ENCODE results near the gene PROCA1. TPM values are rescaled to one million over a fixed set of nuclear protein-coding genes. Genes with fewer than 3 reads are reported as not detected.

PROCA1 gene
- polyA plus RNA-seq, 1 experiment = 0.71 TPM

- no peak for TF ChIP-seq CTCF (IDR thresholded peaks at IDR 0.05; ENCODE audit: insufficient read depth, low read depth, low read length)
- ChIA-PET POLR2A (no interaction called here), CTCF (interaction anchor here (2.3 kb wide), 1 partner anchor 22 kb away, joined by 8 read pairs; the partner anchor contains the start of gene TLCD1)
- Histone ChIP-seq H3K36me3 (ENCODE audit: control insufficient read depth, insufficient read depth, low read length) (peaks cover 28% of the 10 kb centered on the region), H3K27me3 (ENCODE audit: control insufficient read depth, insufficient read depth, low read length) (no peaks in the 10 kb centered on the region), H3K4me3 (ENCODE audit: low read depth, low read length) (no peak overlapping the region)
- no peak for DNase-seq (ENCODE audit: low read depth)
Observed at GRCh38 chr17:28704219-28704858, 7.3 kb downstream of the PROCA1 start.

DNA sequence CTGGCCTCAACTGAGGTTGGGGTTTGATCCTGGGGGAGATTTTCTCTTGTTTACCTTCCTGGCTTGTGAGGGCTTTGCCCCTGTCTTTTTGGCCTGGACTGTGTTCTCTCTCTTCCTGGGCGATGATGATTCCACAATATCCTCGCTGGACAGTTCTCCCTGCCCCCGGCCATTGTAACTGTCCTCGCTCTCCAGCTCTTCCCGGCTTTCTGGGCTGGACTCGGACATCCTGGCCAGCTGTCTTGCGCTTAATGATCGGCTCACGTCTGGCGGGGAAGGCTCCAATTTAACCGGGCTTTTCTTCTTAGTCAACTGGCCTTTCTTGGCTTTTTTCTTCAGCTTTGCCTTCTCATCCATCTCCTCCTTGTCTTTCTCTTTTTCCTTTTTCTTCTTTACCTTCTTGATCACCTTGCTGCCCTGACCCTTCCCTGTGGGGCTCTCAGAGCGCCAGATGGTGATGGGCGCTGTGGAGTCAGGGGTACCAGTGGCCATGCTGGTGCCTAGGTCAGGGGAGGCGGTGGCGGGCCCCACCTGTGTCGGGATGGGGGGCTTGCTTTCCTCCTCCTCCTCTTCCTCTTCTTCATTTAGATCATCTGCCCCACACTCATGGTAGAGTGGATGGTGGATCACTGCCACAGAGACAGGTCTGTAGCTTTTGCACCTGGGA lies 8.0 kb downstream of the PROCA1 start:
- no peaks in the 10 kb centered on the region for H3K27me3 ChIP-seq (ENCODE audit: control insufficient read depth, insufficient read depth, low read length)
- peaks cover 34% of the 10 kb centered on the region for H3K36me3 ChIP-seq (ENCODE audit: control insufficient read depth, insufficient read depth, low read length)
- TF ChIP-seq CTCF (IDR thresholded peaks at IDR 0.05; ENCODE audit: insufficient read depth, low read depth, low read length) = no peak
- DNase-seq (ENCODE audit: low read depth) = no peak
- ChIA-PET POLR2A (no interaction called here), CTCF (no interaction called here)
- no peak overlapping the region for H3K4me3 ChIP-seq (ENCODE audit: low read depth, low read length)

DNA sequence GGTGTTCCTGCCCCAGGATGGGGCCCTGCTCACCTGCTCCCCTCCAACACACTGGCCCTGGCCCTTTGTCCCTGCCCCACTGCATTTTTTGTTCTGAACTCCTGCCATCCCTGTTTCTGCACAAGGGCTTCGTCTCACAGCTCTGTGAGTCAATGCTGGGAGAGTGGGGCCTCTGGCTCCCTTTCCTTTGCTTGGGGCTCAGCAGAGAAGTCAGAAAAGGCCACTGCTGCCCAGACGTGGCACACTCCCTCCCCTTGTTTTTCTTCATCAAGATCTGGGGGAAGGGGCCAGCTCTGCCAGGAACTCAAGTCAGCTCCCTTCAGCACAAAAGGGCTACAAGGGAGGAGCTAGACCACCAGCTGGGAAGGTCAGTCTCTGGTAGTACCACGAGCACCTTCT lies 8.9 kb downstream of the PROCA1 start:
- no peaks in the 10 kb centered on the region for H3K27me3 ChIP-seq (ENCODE audit: control insufficient read depth, insufficient read depth, low read length)
- H3K4me3 ChIP-seq (ENCODE audit: low read depth, low read length) = no peak overlapping the region
- ChIA-PET CTCF (interaction anchor here (1.1 to 1.9 kb wide), 2 partner anchors 9 to 24 kb away, joined by 4 to 5 read pairs; partner anchors contain the start of gene PROCA1), POLR2A (no interaction called here)
- no peak for TF ChIP-seq CTCF (IDR thresholded peaks at IDR 0.05; ENCODE audit: insufficient read depth, low read depth, low read length)
- peaks cover 41% of the 10 kb centered on the region for H3K36me3 ChIP-seq (ENCODE audit: control insufficient read depth, insufficient read depth, low read length)
- no peak for DNase-seq (ENCODE audit: low read depth)

DNA sequence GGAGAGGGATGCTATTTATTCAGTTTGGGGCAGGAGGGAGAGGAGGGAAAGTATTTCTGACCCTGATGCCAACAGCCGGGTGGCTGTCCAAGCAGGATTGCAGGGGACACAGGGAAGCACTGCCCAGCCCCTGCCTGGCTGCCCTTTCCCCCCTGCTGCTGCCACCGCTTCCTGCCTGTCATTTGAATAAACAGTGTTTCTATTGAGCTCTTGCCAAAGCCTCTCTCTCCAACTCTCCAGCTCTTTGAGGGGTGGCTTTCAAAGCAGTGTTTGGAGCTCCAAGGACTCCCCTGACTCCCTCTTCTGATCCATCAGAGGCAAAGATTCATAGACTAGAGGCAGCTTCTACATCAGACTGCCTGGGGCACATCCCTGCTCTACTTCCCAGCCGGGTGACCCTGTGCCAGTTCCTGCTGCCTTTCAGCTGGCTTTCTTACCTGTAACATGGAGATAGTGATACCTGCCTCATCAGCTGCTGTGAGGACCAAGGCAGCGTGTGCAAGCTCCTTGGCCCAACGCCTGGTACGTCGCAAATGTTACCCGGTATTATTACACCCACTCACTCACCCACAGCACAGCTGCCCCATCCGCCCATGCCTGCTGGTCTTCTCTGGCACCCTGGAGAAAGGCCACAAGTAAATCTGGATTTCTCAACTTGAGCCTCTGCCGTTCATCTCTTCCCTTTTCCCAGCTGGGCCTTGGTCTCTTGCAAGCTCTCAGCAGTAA lies 9.5 kb downstream of the PROCA1 start:
- peaks cover 47% of the 10 kb centered on the region for H3K36me3 ChIP-seq (ENCODE audit: control insufficient read depth, insufficient read depth, low read length)
- POLR2A ChIA-PET = no interaction called here
- DNase-seq (ENCODE audit: low read depth) = no peak
- no peak for TF ChIP-seq CTCF (IDR thresholded peaks at IDR 0.05; ENCODE audit: insufficient read depth, low read depth, low read length)
- no peak overlapping the region for H3K4me3 ChIP-seq (ENCODE audit: low read depth, low read length)
- H3K27me3 ChIP-seq (ENCODE audit: control insufficient read depth, insufficient read depth, low read length) = no peaks in the 10 kb centered on the region
- CTCF ChIA-PET = interaction anchor here (1.1 to 1.9 kb wide), 2 partner anchors 9 to 25 kb away, joined by 4 to 5 read pairs; partner anchors contain the start of gene PROCA1

Data from BJ (cell line).